SJCRH30 (cell line): Measurements from ENCODE around the gene SESN3. TPM values are rescaled to one million over a fixed set of nuclear protein-coding genes. Genes with fewer than 3 reads are reported as not detected.
"Not testable (repeated sequence)": the region's sequence is repeated elsewhere in the genome, so short reads cannot be mapped to it uniquely, and the experiment has no call there.

ENCODE experiments used
- DNase-seq, 2 experiments: peaks; one replicate each; pipeline ENCODE4 v3.0.0-alpha.2; 2015 to 2020
- H3K27ac ChIP-seq: fragments of 250-450 bp; sonication (Bioruptor Pico); 2 replicates; pipeline ENCODE4 v1.5.1; 2020; ENCODE audit warnings: mild to moderate bottlenecking, moderate library complexity
- H3K27me3 ChIP-seq: fragments of 250-450 bp; sonication (Bioruptor Pico); 2 replicates; pipeline ENCODE4 v1.5.1; 2020; ENCODE audit warnings: mild to moderate bottlenecking, moderate library complexity
- H3K36me3 ChIP-seq: fragments of 250-450 bp; sonication (Bioruptor Pico); 2 replicates; pipeline ENCODE4 v1.5.1; 2020; ENCODE audit warnings: mild to moderate bottlenecking, moderate library complexity
- H3K4me1 ChIP-seq: fragments of 250-450 bp; sonication (Bioruptor Pico); 2 replicates; pipeline ENCODE4 v1.5.1; 2020; ENCODE audit warnings: mild to moderate bottlenecking, moderate library complexity
- H3K4me3 ChIP-seq: fragments of 250-450 bp; sonication (Bioruptor Pico); 2 replicates; pipeline ENCODE4 v1.5.1; 2020; ENCODE audit warnings: mild to moderate bottlenecking, moderate library complexity
- H3K9me3 ChIP-seq: fragments of 250-450 bp; sonication (Bioruptor Pico); replicated peaks from 2 replicates; pipeline ENCODE4 v1.5.1; 2020; ENCODE audit warnings: mild to moderate bottlenecking, moderate library complexity
- total RNA-seq: library from RNA; depleted of rRNA; stranded (reverse); fragments of >200 nt; shearing (Covaris generic); gene quantifications from 2 replicates; pipeline ENCODE4 v1.2.3, GENCODE V29; 2014

Gene SESN3
- total RNA-seq, 1 experiment from 2014 or later, result 12.2 TPM

- Histone ChIP-seq H3K9me3 (no peaks in the 10 kb centered on the region), H3K27ac (no peak overlapping the region), H3K36me3 (no peaks in the 10 kb centered on the region), H3K27me3 (no peaks in the 10 kb centered on the region), H3K4me1 (peaks cover 5% of the 10 kb centered on the region; the same call in 1 of the 2 replicates), H3K4me3 (no peak overlapping the region)
- no peak for DNase-seq
Observed at GRCh38 chr11:95255251-95256145, 24.5 kb upstream of the SESN3 start.

- Histone ChIP-seq H3K27me3 (no peaks in the 10 kb centered on the region), H3K4me1 (peaks cover 5% of the 10 kb centered on the region; the same call in 1 of the 2 replicates), H3K27ac (no peak overlapping the region), H3K9me3 (no peaks in the 10 kb centered on the region), H3K36me3 (no peaks in the 10 kb centered on the region), H3K4me3 (no peak overlapping the region)
- DNase-seq, result no peak
Observed at GRCh38 chr11:95254716-95255115, 23.7 kb upstream of the SESN3 start.

GRCh38 chr11:95254131-95254704 is 23.2 kb upstream of the SESN3 start:
- Histone ChIP-seq H3K4me3 (peak overlapping the region; percentile 51), H3K27me3 (no peaks in the 10 kb centered on the region), H3K36me3 (no peaks in the 10 kb centered on the region), H3K9me3 (no peaks in the 10 kb centered on the region), H3K4me1 (peaks cover 6% of the 10 kb centered on the region; the same call in 1 of the 2 replicates), H3K27ac (peak overlapping the region; percentile 30; the same call in 1 of the 2 replicates)
- DNase-seq, result peak; percentile 67 to 85

GRCh38 chr11:95253141-95253540 is 22.1 kb upstream of the SESN3 start:
- Histone ChIP-seq H3K4me3 (no peak overlapping the region), H3K4me1 (peaks cover 11% of the 10 kb centered on the region), H3K36me3 (no peaks in the 10 kb centered on the region), H3K27me3 (no peaks in the 10 kb centered on the region), H3K9me3 (no peaks in the 10 kb centered on the region), H3K27ac (no peak overlapping the region)
- DNase-seq, result no peak

- no peak overlapping the region for H3K4me3 ChIP-seq
- no peaks in the 10 kb centered on the region for H3K36me3 ChIP-seq
- no peaks in the 10 kb centered on the region for H3K27me3 ChIP-seq
- H3K9me3 ChIP-seq, result no peaks in the 10 kb centered on the region
- no peak overlapping the region for H3K27ac ChIP-seq
- DNase-seq, result no peak
- H3K4me1 ChIP-seq, result peaks cover 11% of the 10 kb centered on the region
Observed at GRCh38 chr11:95252586-95252985, 21.6 kb upstream of the SESN3 start.

GRCh38 chr11:95251896-95252295 is 20.9 kb upstream of the SESN3 start:
- H3K4me1 ChIP-seq, result peaks cover 11% of the 10 kb centered on the region
- not testable (repeated sequence) for H3K27ac ChIP-seq, H3K4me3 ChIP-seq, DNase-seq, H3K9me3 ChIP-seq, H3K27me3 ChIP-seq, H3K36me3 ChIP-seq

GRCh38 chr11:95248666-95249467 is 17.9 kb upstream of the SESN3 start:
- peak; percentile 48 to 62 for DNase-seq
- H3K27me3 ChIP-seq, result no peaks in the 10 kb centered on the region
- no peaks in the 10 kb centered on the region for H3K9me3 ChIP-seq

GRCh38 chr11:95247883-95248282 is 16.9 kb upstream of the SESN3 start:
- peak in 1 of 2 experiments; percentile 9 for DNase-seq
- H3K9me3 ChIP-seq, result no peaks in the 10 kb centered on the region
- H3K27me3 ChIP-seq, result no peaks in the 10 kb centered on the region
- no peaks in the 10 kb centered on the region for H3K36me3 ChIP-seq
- no peak overlapping the region for H3K4me3 ChIP-seq
- no peak overlapping the region for H3K27ac ChIP-seq
- H3K4me1 ChIP-seq, result peaks cover 6% of the 10 kb centered on the region; the same call in 1 of the 2 replicates

More at GRCh38 chr11:95248666-95249467, 17.9 kb upstream of the SESN3 start:
- no peak overlapping the region for H3K4me3 ChIP-seq
- H3K36me3 ChIP-seq, result no peaks in the 10 kb centered on the region
- peaks cover 6% of the 10 kb centered on the region; the same call in 1 of the 2 replicates for H3K4me1 ChIP-seq
- no peak overlapping the region for H3K27ac ChIP-seq

GRCh38 chr11:95247127-95247684 is 16.2 kb upstream of the SESN3 start:
- peaks cover 6% of the 10 kb centered on the region; the same call in 1 of the 2 replicates for H3K4me1 ChIP-seq
- H3K4me3 ChIP-seq, result no peak overlapping the region
- no peak for DNase-seq
- H3K27me3 ChIP-seq, result no peaks in the 10 kb centered on the region
- H3K27ac ChIP-seq, result no peak overlapping the region
- H3K9me3 ChIP-seq, result no peaks in the 10 kb centered on the region
- H3K36me3 ChIP-seq, result no peaks in the 10 kb centered on the region

- H3K27me3 ChIP-seq, result no peaks in the 10 kb centered on the region
- DNase-seq, result no peak
Observed at GRCh38 chr11:95245581-95245980, 14.6 kb upstream of the SESN3 start.

GRCh38 chr11:95245038-95245437 is 14.0 kb upstream of the SESN3 start:
- peaks cover 6% of the 10 kb centered on the region; the same call in 1 of the 2 replicates for H3K4me1 ChIP-seq
- no peak overlapping the region for H3K4me3 ChIP-seq
- H3K36me3 ChIP-seq, result no peaks in the 10 kb centered on the region
- no peak overlapping the region for H3K27ac ChIP-seq
- no peaks in the 10 kb centered on the region for H3K9me3 ChIP-seq
- H3K27me3 ChIP-seq, result no peaks in the 10 kb centered on the region
- DNase-seq, result no peak

More at GRCh38 chr11:95245581-95245980, 14.6 kb upstream of the SESN3 start:
- Histone ChIP-seq H3K4me3 (no peak overlapping the region), H3K9me3 (no peaks in the 10 kb centered on the region), H3K36me3 (no peaks in the 10 kb centered on the region), H3K4me1 (peaks cover 6% of the 10 kb centered on the region; the same call in 1 of the 2 replicates), H3K27ac (no peak overlapping the region)

- no peak overlapping the region for H3K27ac ChIP-seq
- no peaks in the 10 kb centered on the region; the same call in 1 of the 2 replicates for H3K4me1 ChIP-seq
- no peaks in the 10 kb centered on the region for H3K36me3 ChIP-seq
- DNase-seq, result no peak
- H3K4me3 ChIP-seq, result no peak overlapping the region
- no peaks in the 10 kb centered on the region for H3K9me3 ChIP-seq
- H3K27me3 ChIP-seq, result no peaks in the 10 kb centered on the region
Observed at GRCh38 chr11:95243673-95244072, 12.7 kb upstream of the SESN3 start.

- Histone ChIP-seq H3K27ac (no peak overlapping the region), H3K9me3 (no peaks in the 10 kb centered on the region), H3K36me3 (no peaks in the 10 kb centered on the region), H3K4me1 (no peaks in the 10 kb centered on the region), H3K27me3 (no peaks in the 10 kb centered on the region), H3K4me3 (no peak overlapping the region)
- no peak for DNase-seq
Observed at GRCh38 chr11:95242845-95243605, 12.0 kb upstream of the SESN3 start.
